Measurements from ENCODE around the gene TYSND1. TPM values are rescaled to one million over a fixed set of nuclear protein-coding genes. Genes with fewer than 3 reads are reported as not detected.
A peak's percentile ranks its signal among the peaks of the same experiment; 100 is the strongest.

TYSND1 gene
- total and polyA plus RNA-seq, 2 of the 13 experiments (the other 11 are each of a cell fraction or from before 2014, with no cell fraction given), result 3.3 to 8.9 TPM

GRCh38 chr10:70192326-70192968, 45.9 kb upstream of the TYSND1 start:
- Histone ChIP-seq H3K79me2 (ENCODE audit: insufficient read depth, low read length) (no peaks in the 10 kb centered on the region), H3K36me3 (replicated peaks in 1 of 2; ENCODE audit: control insufficient read depth in 1 of 2, insufficient read depth in 2 of 2, low read length in 2 of 2) (no peaks in the 10 kb centered on the region), H3K9me3 (ENCODE audit: low read length) (no peaks in the 10 kb centered on the region), H3K9ac (ENCODE audit: insufficient read depth, low read depth, low read length) (no peak overlapping the region), H3K4me1 (ENCODE audit: insufficient read depth, low read length) (peaks cover 27% of the 10 kb centered on the region), H4K20me1 (ENCODE audit: insufficient read depth, low read length) (no peaks in the 10 kb centered on the region), H2AFZ (ENCODE audit: low read length) (no peak overlapping the region), H3K4me3 (replicated peaks in 1 of 3; ENCODE audit: insufficient read depth in 1 of 3, low read depth in 2 of 3, low read length in 3 of 3) (no peak overlapping the region), H3K4me2 (ENCODE audit: low read depth, low read length) (no peak overlapping the region), H3K27me3 (ENCODE audit: control insufficient read depth in 1 of 2, insufficient read depth in 2 of 2, low read length in 2 of 2) (no peaks in the 10 kb centered on the region), H3K27ac (ENCODE audit: extremely low read length, insufficient read depth, low read length) (no peak overlapping the region)
- WGBS (ENCODE audit: low lambda C conversion rate), result 59% methylated on average over 5 of the region's 5 CpGs
- POLR2A ChIA-PET, result interaction anchor here (1.2 to 2.1 kb wide), 3 partner anchors 22 to 46 kb away, joined by 5 to 17 read pairs (median 6); partner anchors contain the start of genes PPA1, SAR1A and TYSND1
- in situ Hi-C loops (cut with HindIII; ENCODE audit: extremely low pct_ligation_motif_present, low pct_unique_long_range_greater_than_20kb), result no loop called here
- TF ChIP-seq ATF3 (CRISPR knock-in tag; IDR thresholded peaks at IDR 0.05) (no peak), ZSCAN29 (CRISPR knock-in tag; conservative IDR thresholded peaks at IDR 0.05) (no peak), CBFB (CRISPR knock-in tag; IDR thresholded peaks at IDR 0.05) (no peak), AHR (CRISPR knock-in tag; IDR thresholded peaks at IDR 0.05) (no peak), BATF2 (CRISPR knock-in tag; IDR thresholded peaks at IDR 0.05) (no peak), ZMAT5 (CRISPR knock-in tag; IDR thresholded peaks at IDR 0.05; ENCODE audit: borderline replicate concordance, low read depth) (no peak), ATF5 (CRISPR knock-in tag; IDR thresholded peaks at IDR 0.05; ENCODE audit: low read depth) (no peak), GLI4 (CRISPR knock-in tag; IDR thresholded peaks at IDR 0.05; ENCODE audit: borderline replicate concordance) (no peak), CHCHD3 (CRISPR knock-in tag; IDR thresholded peaks at IDR 0.05) (no peak), RFX3 (CRISPR knock-in tag; IDR thresholded peaks at IDR 0.05) (no peak), POLR2G (IDR thresholded peaks at IDR 0.05; ENCODE audit: low read depth, low read length) (no peak), KAT2B (IDR thresholded peaks at IDR 0.05; ENCODE audit: borderline replicate concordance, low read depth, low read length) (no peak), ZNF687 (CRISPR knock-in tag; IDR thresholded peaks at IDR 0.05) (no peak), HNF4G (IDR thresholded peaks at IDR 0.05; ENCODE audit: borderline replicate concordance, low read depth, low read length) (no peak), HNF4G (CRISPR knock-in tag; IDR thresholded peaks at IDR 0.05; ENCODE audit: borderline replicate concordance, low read depth) (no peak), ZBTB21 (CRISPR knock-in tag; IDR thresholded peaks at IDR 0.05) (no peak), HMGA1 (CRISPR knock-in tag; conservative IDR thresholded peaks at IDR 0.05) (no peak), ZNF878 (CRISPR knock-in tag; IDR thresholded peaks at IDR 0.05) (no peak), KDM6A (CRISPR knock-in tag; IDR thresholded peaks at IDR 0.05; ENCODE audit: low read depth) (no peak)
- no peak; the same call in 2 of the 3 replicates for ATAC-seq
- CTCF ChIA-PET (ENCODE audit: low intra/inter-chr PET ratio, low total read pairs), result no interaction called here
- intact Hi-C loops (cut with micrococcal nuclease; ENCODE audit: unreplicated experiment), result no loop called here
- DNase-seq (ENCODE audit: low spot score), result peak; percentile 17
- no peak for FAIRE-seq
- no TSS peak for BruUV-seq (replicated peaks)

Measured in HepG2 (cell line).